Right lobe of liver (tissue), 4 donors: ENCODE data around the gene AAMP.

Source experiments
- CTCF ChIP-seq, 4 donors: fragments of 200-600 bp in 3 of 4; fragments of 450-650 bp in 1 of 4; IDR thresholded peaks; one replicate each; pipeline versions ENCODE4 v1.5.1 to v1.8.0; 2016 to 2022; ENCODE audit warnings: antibody characterized with exemption in 4 of 4, mild to moderate bottlenecking in 2 of 4
- POLR2A ChIP-seq: fragments of 450-650 bp; IDR thresholded peaks from one replicate; pipeline ENCODE4 v1.6.1; 2017; ENCODE audit warnings: antibody characterized with exemption, mild to moderate bottlenecking
- donor health status: DM: no; HTN: no; CAD: no.
- donor health status: DM: no; HTN: no; CAD: no.
- donor health status: DM: no; HTN: yes; CAD: no.

DNA sequence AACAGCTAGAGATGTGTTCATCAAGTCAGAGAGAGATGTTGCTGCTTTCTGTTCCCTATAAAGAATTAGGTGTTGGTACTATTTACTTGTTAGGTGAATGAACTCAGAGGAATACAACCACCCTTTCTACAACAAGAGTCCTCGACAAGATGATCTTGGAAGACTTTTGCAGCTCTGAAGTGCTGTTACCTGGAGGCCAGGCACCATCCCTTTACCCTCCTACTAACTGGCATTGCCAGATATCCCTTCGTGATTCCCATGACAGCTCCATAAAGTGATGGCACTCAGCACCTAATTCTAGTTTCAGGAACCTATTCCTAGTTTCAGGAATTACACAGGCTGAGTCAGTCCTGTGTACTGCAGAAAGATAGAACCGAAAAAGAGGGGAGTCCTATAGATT lies 43.0 kb downstream of the AAMP start:
- TF ChIP-seq POLR2A (no peak), CTCF (IDR thresholded peaks at IDR 0.05) (no peak)
